HG02642 (cell line): ENCODE results near the gene UTF1.
A peak's percentile ranks its signal among the peaks of the same experiment; 100 is the strongest.
"Not testable (repeated sequence)": the region's sequence is repeated elsewhere in the genome, so short reads cannot be mapped to it uniquely, and the experiment has no call there.

Experiments
- ATAC-seq: cut with Tn5 transposase; IDR thresholded peaks from one replicate; pipeline ENCODE4 v1.9.1; 2021; ENCODE audit warnings: mild to moderate bottlenecking; ENCODE audit not compliant: unreplicated experiment, poor library complexity

UTF1 gene

GRCh38 chr10:133260895-133261725 lies 31.1 kb downstream of the UTF1 start:
- ATAC-seq: peak; percentile 58

- peak; percentile 62 for ATAC-seq
These were observed 31.8 kb downstream of the UTF1 start for GRCh38 chr10:133261726-133262325.

- ATAC-seq: no peak
These were observed 32.7 kb downstream of the UTF1 start for GRCh38 chr10:133262696-133263095.

GRCh38 chr10:133263674-133264073 lies 33.7 kb downstream of the UTF1 start:
- no peak for ATAC-seq

GRCh38 chr10:133264461-133264860 lies 34.4 kb downstream of the UTF1 start:
- ATAC-seq: no peak

GRCh38 chr10:133265052-133265451 lies 35.0 kb downstream of the UTF1 start:
- ATAC-seq: not testable (repeated sequence)

GRCh38 chr10:133266056-133266795 lies 36.2 kb downstream of the UTF1 start:
- ATAC-seq: no peak

GRCh38 chr10:133267293-133267692 lies 37.3 kb downstream of the UTF1 start:
- no peak for ATAC-seq

GRCh38 chr10:133267829-133268228 lies 37.8 kb downstream of the UTF1 start:
- no peak for ATAC-seq

GRCh38 chr10:133268532-133268931 lies 38.5 kb downstream of the UTF1 start:
- no peak for ATAC-seq

GRCh38 chr10:133269367-133269766 lies 39.4 kb downstream of the UTF1 start:
- ATAC-seq: no peak

- ATAC-seq: no peak
These were observed 40.2 kb downstream of the UTF1 start for GRCh38 chr10:133270204-133270603.

GRCh38 chr10:133270773-133271297 lies 40.8 kb downstream of the UTF1 start:
- no peak for ATAC-seq

- ATAC-seq: no peak
These were observed 41.7 kb downstream of the UTF1 start for GRCh38 chr10:133271521-133272300.

- no peak for ATAC-seq
These were observed 42.4 kb downstream of the UTF1 start for GRCh38 chr10:133272301-133272963.

- no peak for ATAC-seq
These were observed 43.0 kb downstream of the UTF1 start for GRCh38 chr10:133272964-133273420.

GRCh38 chr10:133273534-133274143 lies 43.6 kb downstream of the UTF1 start:
- no peak for ATAC-seq

- ATAC-seq: peak; percentile 59
These were observed 45.0 kb downstream of the UTF1 start for GRCh38 chr10:133274751-133275683.
